ENCODE results near the gene C12orf42. TPM values are rescaled to one million over a fixed set of nuclear protein-coding genes. Genes with fewer than 3 reads are reported as not detected.

Gene C12orf42
- total RNA-seq, 1 experiment from 2014 or later = not detected

GRCh38 chr12:103312742-103313354, 182.9 kb downstream of the C12orf42 start:
- H3K4me1 ChIP-seq = no peaks in the 10 kb centered on the region
- H3K27ac ChIP-seq = no peak overlapping the region
- no peaks in the 10 kb centered on the region for H3K27me3 ChIP-seq
- no peaks in the 10 kb centered on the region for H3K36me3 ChIP-seq
- no peak overlapping the region for H3K4me3 ChIP-seq
- no peak for DNase-seq
- H3K9me3 ChIP-seq (replicated peaks) = no peaks in the 10 kb centered on the region

- Histone ChIP-seq H3K4me3 (no peak overlapping the region), H3K27me3 (no peaks in the 10 kb centered on the region), H3K36me3 (no peaks in the 10 kb centered on the region), H3K9me3 (replicated peaks) (no peaks in the 10 kb centered on the region), H3K27ac (no peak overlapping the region), H3K4me1 (no peaks in the 10 kb centered on the region)
- no peak for DNase-seq
Observed at GRCh38 chr12:103310546-103311270, 185.1 kb downstream of the C12orf42 start.

DNA sequence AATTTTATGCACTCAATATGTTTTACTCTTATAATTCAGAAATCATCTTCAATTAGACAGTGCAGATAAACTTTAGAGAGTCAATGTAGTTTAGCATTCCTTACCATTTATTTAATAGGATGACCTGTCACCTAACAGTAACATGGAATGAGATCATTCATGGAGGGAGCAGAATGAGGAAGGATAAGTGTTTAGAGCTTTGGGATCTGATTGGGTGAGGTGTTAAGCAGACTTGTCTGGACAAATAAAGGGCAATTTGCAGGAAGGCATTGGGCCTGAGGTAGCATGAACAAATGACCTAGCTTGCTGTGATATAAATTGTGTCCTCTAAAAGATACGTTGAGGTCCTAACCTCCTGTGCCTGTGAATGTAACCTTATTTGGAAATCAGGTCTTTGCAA, 187.4 kb downstream of the C12orf42 start:
- Histone ChIP-seq H3K9me3 (replicated peaks) (no peaks in the 10 kb centered on the region), H3K4me1 (no peaks in the 10 kb centered on the region), H3K27me3 (no peaks in the 10 kb centered on the region), H3K36me3 (no peaks in the 10 kb centered on the region), H3K4me3 (no peak overlapping the region), H3K27ac (no peak overlapping the region)
- DNase-seq = no peak

DNA sequence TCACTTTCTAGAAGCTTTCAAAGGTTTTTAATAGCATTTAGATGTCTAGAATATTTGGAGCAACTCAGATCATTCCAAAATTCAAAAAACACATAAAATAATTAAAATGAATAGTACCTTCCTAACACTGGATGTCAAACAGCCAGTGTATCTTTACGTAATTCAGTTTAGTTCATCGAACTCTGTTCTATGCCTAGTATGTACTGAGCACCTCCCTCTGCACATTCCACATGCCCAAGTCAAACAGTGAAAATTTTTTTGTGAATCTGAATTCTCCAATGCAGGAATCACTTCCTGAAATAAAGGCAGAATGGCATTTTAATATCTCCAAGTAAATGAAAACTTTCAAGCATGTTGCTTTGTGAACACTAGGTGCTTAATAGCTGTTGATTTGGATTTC, 192.3 kb downstream of the C12orf42 start:
- Histone ChIP-seq H3K36me3 (no peaks in the 10 kb centered on the region), H3K27me3 (no peaks in the 10 kb centered on the region), H3K9me3 (replicated peaks) (no peaks in the 10 kb centered on the region), H3K4me1 (no peaks in the 10 kb centered on the region), H3K4me3 (no peak overlapping the region), H3K27ac (no peak overlapping the region)
- no peak for DNase-seq

- no peak overlapping the region for H3K4me3 ChIP-seq
- H3K27ac ChIP-seq = no peak overlapping the region
- H3K27me3 ChIP-seq = no peaks in the 10 kb centered on the region
- no peak for DNase-seq
- no peaks in the 10 kb centered on the region for H3K9me3 ChIP-seq (replicated peaks)
- no peaks in the 10 kb centered on the region for H3K4me1 ChIP-seq
- no peaks in the 10 kb centered on the region for H3K36me3 ChIP-seq
Observed at GRCh38 chr12:103301642-103302591, 193.9 kb downstream of the C12orf42 start.

DNA sequence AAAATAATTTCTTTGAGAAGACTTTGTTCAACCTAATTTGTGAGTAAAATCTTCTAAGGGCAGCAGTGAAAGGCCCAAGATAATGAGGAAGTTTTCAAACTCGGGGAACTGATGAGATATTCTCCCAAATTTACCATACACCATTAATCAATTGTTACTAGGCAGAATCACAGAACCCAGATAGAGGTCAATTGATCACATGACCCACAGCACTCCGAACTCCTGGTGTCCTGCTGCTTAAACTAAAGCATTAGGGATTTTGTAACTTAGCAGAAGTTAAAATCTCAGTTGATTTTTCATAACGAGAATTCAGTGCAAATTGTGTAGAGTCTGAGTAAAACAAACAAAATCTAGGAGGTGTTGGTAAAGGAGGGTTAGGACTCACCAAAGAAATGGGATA, 207.8 kb downstream of the C12orf42 start:
- no peaks in the 10 kb centered on the region for H3K4me1 ChIP-seq
- H3K36me3 ChIP-seq = no peaks in the 10 kb centered on the region
- H3K9me3 ChIP-seq (replicated peaks) = no peaks in the 10 kb centered on the region; the same call in 1 of the 2 replicates
- no peak overlapping the region for H3K27ac ChIP-seq
- DNase-seq = no peak
- H3K4me3 ChIP-seq = no peak overlapping the region
- no peaks in the 10 kb centered on the region for H3K27me3 ChIP-seq

GRCh38 chr12:103282124-103282523, 213.6 kb downstream of the C12orf42 start:
- H3K4me1 ChIP-seq = no peaks in the 10 kb centered on the region
- H3K27me3 ChIP-seq = no peaks in the 10 kb centered on the region
- no peaks in the 10 kb centered on the region for H3K36me3 ChIP-seq
- H3K27ac ChIP-seq = no peak overlapping the region
- H3K9me3 ChIP-seq (replicated peaks) = no peaks in the 10 kb centered on the region
- no peak for DNase-seq
- no peak overlapping the region for H3K4me3 ChIP-seq

DNA sequence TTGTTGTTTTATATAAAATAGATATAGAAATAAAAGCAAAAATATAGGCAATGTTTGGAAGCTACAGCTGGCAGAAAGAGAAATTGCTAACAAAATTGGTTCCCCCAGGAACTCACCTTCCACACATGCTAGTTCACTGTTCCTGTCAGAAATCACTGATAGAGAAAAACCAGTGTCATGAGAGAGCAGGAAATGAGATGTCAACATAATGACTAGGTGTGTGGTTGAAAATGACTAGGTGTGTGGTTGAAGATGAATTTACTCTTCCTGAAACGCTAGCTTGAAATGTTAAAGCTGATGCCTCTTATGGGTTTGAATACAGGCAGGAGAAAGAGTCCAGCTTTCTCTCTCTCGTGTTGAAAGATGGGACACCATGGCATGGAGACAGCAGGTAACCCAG, 216.3 kb downstream of the C12orf42 start:
- H3K9me3 ChIP-seq (replicated peaks) = no peaks in the 10 kb centered on the region
- H3K27ac ChIP-seq = no peak overlapping the region
- H3K4me1 ChIP-seq = no peaks in the 10 kb centered on the region
- no peaks in the 10 kb centered on the region for H3K36me3 ChIP-seq
- no peaks in the 10 kb centered on the region for H3K27me3 ChIP-seq
- H3K4me3 ChIP-seq = no peak overlapping the region
- DNase-seq = no peak

DNA sequence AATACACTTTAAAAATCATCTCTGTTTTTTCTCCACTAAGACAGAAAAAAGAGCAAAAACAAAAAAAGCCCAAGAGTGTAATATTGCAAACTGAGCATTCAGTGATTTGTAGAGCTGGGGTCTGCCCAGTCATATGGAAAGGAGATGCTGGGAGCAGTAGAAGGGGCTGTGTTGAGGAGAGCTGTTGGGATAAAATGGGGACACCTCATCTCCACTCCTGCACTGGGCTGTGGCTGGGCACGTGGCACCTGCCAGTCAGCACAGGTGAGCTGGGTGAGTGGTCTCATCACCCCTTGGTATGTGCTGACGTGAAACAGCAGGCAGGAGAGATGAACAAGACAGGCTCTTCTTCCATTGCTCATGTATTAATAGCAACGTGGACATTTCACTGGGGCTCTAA, 217.4 kb downstream of the C12orf42 start:
- Histone ChIP-seq H3K27me3 (no peaks in the 10 kb centered on the region), H3K27ac (no peak overlapping the region), H3K4me1 (no peaks in the 10 kb centered on the region), H3K36me3 (no peaks in the 10 kb centered on the region), H3K9me3 (replicated peaks) (no peaks in the 10 kb centered on the region), H3K4me3 (no peak overlapping the region)
- no peak for DNase-seq

GRCh38 chr12:103273645-103274044, 222.1 kb downstream of the C12orf42 start:
- no peaks in the 10 kb centered on the region for H3K36me3 ChIP-seq
- H3K27me3 ChIP-seq = no peaks in the 10 kb centered on the region
- H3K4me1 ChIP-seq = no peaks in the 10 kb centered on the region
- no peak overlapping the region for H3K27ac ChIP-seq
- H3K4me3 ChIP-seq = no peak overlapping the region
- DNase-seq = no peak
- no peaks in the 10 kb centered on the region for H3K9me3 ChIP-seq (replicated peaks)

DNA sequence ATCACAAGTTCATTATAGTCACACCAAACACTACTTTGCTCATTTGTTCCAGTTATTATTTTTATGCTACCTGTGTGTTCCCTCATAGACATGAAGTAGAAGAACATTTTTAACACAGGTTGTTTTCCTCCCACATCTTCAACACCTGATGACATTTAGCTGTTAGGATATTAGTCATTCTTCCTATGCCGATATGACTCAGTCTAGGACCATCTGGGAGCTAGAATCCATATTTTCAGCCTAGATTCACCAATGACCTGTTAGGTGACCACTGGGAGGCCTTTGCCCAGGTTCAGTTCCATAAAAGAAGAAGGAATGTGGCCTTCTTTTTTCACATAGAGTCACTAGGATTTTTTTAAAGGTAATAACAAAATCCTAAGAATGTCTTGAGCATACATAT, 222.8 kb downstream of the C12orf42 start:
- no peaks in the 10 kb centered on the region for H3K36me3 ChIP-seq
- no peaks in the 10 kb centered on the region for H3K9me3 ChIP-seq (replicated peaks)
- H3K27me3 ChIP-seq = no peaks in the 10 kb centered on the region
- H3K4me3 ChIP-seq = no peak overlapping the region
- no peaks in the 10 kb centered on the region for H3K4me1 ChIP-seq
- no peak for DNase-seq
- no peak overlapping the region for H3K27ac ChIP-seq

- Histone ChIP-seq H3K36me3 (no peaks in the 10 kb centered on the region), H3K27me3 (no peaks in the 10 kb centered on the region), H3K4me3 (no peak overlapping the region), H3K4me1 (no peaks in the 10 kb centered on the region), H3K27ac (no peak overlapping the region), H3K9me3 (replicated peaks) (no peaks in the 10 kb centered on the region)
- DNase-seq = no peak
Observed at GRCh38 chr12:103269946-103270345, 225.8 kb downstream of the C12orf42 start.

- Histone ChIP-seq H3K4me3 (no peak overlapping the region), H3K27me3 (no peaks in the 10 kb centered on the region), H3K9me3 (replicated peaks) (no peaks in the 10 kb centered on the region), H3K4me1 (no peaks in the 10 kb centered on the region), H3K36me3 (no peaks in the 10 kb centered on the region), H3K27ac (no peak overlapping the region)
- no peak for DNase-seq
Observed at GRCh38 chr12:103268831-103269514, 226.8 kb downstream of the C12orf42 start.

DNA sequence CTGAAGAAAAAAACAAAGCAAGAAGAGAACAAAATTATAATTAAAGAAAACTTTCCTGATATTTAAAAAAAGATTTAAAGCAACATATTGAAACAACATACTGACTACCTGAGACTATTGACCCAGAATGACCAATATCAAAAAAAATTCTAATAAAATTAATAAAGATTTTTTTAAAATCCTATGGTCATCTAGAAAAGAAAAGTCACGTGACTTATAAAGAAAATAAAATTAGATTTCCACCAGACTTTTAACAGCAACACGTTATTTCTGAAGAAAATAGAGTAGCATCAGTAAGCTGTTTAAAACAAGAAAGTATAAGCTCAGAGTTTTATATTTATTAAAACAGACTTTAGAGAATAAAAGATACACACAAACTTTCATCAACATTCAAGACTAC, 238.0 kb downstream of the C12orf42 start:
- no peaks in the 10 kb centered on the region for H3K9me3 ChIP-seq (replicated peaks)
- DNase-seq = no peak
- H3K36me3 ChIP-seq = no peaks in the 10 kb centered on the region
- no peak overlapping the region for H3K4me3 ChIP-seq
- no peak overlapping the region for H3K27ac ChIP-seq
- no peaks in the 10 kb centered on the region for H3K27me3 ChIP-seq
- no peaks in the 10 kb centered on the region for H3K4me1 ChIP-seq
